Measurements from ENCODE around the gene ZCWPW1.

ZCWPW1 gene, protein sequence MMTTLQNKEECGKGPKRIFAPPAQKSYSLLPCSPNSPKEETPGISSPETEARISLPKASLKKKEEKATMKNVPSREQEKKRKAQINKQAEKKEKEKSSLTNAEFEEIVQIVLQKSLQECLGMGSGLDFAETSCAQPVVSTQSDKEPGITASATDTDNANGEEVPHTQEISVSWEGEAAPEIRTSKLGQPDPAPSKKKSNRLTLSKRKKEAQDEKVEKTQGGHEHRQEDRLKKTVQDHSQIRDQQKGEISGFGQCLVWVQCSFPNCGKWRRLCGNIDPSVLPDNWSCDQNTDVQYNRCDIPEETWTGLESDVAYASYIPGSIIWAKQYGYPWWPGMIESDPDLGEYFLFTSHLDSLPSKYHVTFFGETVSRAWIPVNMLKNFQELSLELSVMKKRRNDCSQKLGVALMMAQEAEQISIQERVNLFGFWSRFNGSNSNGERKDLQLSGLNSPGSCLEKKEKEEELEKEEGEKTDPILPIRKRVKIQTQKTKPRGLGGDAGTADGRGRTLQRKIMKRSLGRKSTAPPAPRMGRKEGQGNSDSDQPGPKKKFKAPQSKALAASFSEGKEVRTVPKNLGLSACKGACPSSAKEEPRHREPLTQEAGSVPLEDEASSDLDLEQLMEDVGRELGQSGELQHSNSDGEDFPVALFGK

DNA sequence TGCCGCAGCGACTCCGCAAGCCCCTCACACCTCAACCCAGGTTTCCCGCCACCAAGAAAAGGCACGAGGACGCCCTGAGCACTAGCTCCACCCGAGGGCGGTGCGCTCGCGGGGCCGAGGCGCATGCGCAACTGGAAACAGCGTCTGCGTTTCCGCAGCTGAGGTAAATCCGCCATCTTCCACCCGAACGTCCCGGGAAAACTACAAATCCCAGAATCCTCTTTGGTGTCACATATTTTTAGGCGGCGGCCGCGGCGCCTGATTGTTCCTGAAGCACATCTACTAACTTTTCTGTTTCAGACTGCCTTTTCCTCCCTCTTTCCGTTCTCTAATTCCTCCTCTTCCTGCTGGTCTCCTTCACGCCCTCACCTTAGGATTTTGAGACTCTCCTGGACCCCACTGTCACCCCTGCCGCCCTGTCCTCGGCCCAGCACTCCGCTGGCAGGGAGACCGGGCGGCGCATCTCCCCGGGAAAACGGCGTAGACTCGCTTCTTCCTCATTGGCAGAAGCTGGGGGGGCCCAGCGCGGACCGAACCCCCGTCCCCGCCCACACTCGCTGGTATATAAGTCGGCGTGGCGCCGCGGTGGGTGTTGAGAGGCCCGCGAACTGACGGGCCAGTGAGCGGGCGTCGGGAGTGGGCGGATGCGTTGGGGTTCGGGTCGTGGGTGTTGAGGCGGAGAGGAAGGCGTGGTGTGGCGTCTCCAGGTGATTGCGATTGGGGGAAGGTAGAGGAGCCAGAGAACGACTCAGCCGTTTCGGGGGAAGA lies at the start of gene ZCWPW1:
Gene ZCWPW1 (minus strand): TSS at position 505 of the 768 bp plus-strand sequence. CDS start 8,054 bp downstream, outside the sequence.
- peak; percentile 95 for DNase-seq

DNA sequence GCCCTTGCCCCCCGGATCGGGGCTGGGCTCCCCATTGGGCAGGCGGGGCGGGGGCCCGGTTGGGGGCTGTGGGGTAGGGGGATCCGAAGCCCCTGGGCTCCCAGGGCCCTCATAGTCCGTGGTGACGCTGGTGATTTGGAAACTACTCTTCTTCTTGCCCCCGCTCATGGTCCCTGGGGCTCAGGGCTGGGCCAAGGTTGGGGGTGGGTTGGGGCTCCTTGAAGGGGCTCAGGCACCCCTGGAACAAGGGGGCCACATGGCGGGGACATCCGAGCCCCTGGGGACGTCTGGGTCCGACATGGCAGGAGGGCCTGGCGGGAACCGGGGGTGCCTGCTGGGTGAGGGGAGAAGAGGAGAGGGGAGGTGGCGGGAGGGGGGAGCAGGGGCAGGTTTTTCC lies 49.4 kb upstream of the ZCWPW1 start:
- DNase-seq = no peak

DNA sequence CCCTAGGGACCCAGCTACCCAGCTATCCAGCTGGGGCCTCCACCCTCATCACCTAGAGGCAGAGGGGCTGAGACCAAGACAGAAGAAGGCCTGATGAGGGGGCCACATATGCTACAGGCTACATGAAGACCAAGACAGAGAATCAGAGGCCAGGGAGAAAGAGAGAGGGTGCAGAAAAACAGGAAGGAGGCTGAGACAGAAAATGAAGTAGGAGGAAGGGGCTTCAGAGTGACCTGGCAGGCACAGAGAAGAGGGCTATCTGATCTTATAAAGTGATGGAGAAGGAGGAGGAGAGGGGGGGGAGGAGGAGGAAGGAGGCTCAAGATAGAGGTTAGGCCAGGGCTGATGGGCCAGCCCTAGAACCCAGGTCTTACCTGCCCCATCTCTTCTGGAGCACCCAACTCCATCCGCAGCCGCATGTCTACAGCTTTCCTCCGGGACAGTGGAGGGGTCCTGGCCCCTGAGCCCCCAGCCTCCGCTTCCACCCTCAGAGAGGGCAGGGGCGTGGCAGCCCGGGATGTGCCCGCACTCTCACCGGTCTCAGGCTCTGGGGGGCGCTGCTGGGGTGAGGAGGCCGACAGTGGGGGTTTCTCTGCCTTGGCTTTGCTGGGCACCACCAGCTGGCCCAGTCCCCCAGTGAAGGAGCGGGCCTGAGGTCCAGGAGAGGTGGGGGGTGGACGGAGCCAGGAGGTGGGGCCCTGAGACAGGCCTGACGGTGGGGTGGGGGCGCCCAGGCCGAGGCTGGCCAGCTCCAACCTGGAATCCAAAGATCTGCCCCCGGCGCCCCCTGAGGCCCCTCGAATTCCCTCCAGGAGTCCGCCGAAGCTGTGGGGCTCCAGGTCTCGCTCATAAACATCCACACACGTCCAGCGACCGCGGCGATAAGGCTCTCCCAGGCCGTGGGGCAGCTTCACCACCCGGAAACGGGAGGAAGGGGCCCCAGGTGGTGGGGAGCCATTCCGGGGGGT lies 48.7 kb upstream of the ZCWPW1 start:
- no peak for DNase-seq

DNA sequence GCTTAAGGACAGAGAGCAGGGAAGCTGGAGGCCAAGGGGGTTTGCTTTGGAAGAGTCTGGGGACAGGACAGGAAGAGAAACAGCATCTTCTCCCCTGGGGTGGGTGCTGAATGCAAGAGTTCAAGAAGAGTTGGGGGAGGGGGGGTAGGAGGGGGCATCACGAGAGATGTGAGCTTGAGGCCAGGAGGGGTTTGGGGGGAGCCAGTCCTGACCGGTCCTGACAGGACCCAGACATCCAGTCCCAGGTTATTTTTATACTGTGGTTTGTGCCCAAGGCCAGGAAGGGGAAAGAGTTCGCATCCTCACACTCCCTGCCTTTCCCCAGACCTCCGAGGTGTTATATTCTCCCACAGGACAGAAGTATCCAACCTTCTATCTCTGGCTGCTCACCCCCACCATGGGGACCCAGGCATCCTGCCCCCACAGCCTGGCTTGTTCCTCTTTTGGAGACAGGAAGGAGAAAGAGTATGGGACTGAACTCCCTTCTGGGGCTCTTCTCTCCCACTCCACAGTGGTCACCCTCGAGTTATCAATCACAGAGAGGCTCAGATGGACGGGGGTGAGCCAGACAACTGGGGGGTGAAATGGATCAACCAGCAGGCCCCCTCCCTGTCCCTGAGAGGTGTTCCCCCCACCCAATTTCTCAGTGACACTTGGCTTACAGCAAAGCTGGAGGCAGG lies 47.7 kb upstream of the ZCWPW1 start:
- DNase-seq = no peak

DNA sequence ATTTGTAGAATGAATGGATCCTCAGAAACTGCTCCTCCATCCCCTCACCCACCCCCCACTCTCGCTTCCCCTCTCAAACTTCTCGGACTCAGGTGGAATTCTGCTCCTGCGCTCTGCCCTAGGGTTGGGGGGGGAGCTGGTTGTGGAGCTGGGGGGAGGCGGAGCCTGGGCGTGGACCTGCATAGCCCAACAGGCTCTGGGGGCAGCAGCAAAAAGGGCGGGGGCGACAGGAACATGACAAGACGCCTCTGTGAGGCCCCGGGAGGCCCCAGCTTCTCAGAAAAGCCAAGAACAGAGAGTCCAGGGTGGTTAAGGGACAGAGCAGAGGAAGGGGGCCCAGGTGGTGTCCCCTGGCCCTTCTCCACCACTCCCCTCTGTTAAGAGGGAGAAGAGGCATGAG lies 47.0 kb upstream of the ZCWPW1 start:
- no peak for DNase-seq

DNA sequence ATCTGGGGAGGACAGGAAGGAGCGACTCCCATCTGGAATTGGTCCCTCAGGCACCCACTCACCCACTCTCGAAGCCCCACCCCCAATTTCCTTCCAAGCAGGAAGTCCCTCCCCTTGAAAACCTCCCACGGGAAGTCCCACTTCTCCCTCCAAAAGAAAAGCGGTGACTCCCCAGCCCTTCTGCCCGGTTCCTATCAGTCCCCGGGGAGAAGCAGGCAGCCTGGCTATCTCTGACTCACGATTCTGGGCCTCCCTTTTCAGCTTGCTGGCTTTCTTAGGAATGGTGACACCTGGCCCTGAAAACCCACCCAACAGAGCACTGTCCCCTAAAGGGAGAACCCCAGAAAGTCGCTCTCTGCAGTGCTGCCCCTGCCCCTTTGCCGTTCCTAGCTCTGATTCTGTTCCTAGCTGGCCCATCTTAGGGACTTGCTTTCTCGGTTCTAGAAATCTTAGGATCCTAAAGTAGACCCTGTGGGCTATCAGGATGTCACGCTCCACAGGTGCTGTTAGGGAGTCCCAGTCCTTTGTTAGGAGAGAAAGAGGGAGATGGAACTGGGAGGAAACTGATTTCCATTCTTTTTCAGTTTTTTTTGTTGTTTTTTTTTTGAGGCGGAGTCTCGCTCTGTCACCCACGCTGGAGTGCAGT lies 44.5 kb upstream of the ZCWPW1 start:
- DNase-seq = no peak

DNA sequence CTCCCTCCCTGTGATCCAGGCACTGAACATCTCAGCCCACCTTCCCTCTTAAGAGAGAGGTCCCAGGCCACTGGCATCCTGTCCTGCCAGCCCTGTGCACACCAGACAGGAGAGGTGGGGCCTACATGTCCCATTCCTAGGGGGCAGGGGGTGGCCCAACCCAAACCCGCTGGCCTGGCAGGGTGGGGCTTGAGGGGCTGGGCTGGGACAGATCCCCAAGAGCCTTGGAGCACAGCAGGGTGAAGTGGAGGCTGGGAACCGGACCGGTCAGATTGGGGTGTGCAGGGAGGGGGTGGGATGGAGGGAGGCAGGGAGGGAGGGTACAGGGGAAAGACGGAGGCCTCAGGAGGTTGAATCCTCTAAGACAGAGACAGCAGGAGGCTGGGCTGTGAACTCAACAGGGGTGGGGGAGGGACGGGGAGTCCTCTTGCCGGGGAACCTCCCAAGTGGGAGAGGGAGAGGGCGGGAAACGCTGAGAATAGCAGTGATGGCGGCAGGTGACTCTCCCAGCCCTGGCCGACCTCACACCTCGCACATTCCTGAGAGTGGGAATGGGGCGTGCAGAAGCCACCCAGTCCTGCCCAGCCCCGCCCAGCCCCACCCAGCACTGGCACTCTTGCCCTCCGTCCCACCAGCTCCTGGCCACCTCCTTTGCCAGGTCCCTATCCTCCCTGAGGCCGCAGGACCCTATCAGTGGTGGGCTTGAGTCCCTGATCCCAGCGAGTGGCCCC lies 43.8 kb upstream of the ZCWPW1 start:
- no peak for DNase-seq

DNA sequence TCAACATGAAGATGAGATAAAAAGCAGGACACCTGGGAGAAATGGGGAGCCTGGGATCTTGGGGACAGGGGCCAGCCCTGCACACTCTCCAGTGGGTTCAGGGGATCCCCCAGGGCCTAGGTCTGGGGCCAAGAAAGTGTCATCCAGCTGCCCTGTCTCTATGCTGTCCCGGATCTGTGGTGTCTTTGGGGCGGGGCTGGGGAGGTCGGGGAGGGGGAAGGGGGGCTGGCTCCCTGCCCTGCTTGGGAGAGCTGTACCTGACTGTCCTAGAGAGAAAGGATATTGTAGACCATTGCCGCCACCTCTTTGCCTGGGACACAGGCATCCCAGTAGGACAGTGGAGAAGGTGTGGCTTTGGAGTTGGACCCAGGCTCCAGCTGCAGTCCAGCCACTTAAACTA lies 42.5 kb upstream of the ZCWPW1 start:
- no peak for DNase-seq

DNA sequence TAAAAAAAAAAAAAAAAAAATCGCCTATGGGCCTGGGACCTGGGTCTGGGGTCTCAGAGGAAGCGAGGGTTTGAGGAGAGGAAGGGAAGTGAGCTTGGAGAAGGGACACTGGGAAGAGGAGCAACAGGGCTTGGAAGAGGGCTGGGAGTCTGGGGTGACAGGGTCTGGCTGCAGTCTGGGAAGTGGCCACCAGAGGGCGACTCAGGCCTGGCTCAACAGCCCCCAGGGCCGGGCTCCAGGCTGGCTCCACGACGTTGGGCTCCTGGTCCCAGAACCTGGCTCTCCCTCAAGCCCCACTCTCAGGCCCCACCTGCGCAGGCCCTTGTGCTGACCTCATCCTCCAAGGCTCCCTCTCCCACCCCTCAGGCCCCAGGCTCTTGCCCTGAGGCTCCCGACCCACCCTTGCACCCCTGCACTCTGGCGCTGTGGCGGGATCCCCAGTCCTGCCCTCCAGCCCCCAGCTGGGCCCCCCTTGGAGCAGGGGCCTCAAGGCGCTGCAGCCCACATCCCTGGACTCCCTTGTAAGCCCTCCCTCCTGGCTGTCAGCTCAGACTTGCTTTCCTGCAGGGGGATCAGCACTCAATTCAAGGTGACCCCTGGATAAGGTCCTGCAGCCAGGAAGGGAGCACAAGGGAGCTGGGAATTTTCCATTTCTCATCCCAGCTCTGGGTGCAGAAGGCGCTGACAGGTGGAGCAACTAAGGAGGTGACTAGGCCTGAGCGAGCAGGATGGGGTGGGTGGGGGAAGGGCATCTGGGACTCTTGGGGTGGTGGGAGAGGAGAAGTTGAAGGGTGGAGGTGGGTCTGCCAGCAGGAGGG lies 40.9 kb upstream of the ZCWPW1 start:
- DNase-seq = peak; percentile 80

DNA sequence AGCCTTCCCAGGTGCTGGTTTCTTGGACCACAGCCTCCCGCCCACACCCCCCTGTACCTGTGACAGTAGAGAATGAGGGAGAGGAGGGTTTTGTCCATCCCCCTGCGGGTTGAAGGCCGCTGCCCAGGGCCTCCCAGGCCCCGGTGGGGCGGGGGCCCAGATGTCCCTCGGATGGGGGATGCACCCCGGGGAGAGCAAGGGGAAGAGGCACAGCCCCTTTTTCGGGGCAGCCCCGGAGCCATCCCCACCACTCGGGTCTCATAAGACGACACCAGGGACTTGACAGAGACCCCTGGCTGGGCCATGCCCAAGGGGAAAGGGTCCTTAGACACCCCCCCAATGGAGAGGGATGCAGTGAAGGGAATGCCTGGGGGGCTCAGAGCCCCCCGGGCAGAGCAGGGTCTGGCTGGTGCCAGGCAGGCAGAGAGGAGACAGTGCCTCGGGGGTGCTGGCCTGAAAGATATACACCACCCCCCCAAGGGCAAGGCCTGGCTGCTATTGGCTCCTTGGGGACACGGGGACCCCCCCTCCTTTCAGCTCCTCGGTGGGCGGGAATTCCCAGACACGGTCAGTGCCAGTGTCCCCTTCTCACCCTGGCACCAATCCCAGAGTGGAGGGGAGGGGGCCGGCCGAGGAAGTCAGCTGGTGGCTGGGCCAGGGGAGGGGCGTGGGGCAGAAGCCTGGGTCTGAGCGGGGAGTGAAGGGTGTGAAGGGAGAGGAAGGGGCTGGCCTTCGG lies 39.3 kb upstream of the ZCWPW1 start:
- no peak for DNase-seq

DNA sequence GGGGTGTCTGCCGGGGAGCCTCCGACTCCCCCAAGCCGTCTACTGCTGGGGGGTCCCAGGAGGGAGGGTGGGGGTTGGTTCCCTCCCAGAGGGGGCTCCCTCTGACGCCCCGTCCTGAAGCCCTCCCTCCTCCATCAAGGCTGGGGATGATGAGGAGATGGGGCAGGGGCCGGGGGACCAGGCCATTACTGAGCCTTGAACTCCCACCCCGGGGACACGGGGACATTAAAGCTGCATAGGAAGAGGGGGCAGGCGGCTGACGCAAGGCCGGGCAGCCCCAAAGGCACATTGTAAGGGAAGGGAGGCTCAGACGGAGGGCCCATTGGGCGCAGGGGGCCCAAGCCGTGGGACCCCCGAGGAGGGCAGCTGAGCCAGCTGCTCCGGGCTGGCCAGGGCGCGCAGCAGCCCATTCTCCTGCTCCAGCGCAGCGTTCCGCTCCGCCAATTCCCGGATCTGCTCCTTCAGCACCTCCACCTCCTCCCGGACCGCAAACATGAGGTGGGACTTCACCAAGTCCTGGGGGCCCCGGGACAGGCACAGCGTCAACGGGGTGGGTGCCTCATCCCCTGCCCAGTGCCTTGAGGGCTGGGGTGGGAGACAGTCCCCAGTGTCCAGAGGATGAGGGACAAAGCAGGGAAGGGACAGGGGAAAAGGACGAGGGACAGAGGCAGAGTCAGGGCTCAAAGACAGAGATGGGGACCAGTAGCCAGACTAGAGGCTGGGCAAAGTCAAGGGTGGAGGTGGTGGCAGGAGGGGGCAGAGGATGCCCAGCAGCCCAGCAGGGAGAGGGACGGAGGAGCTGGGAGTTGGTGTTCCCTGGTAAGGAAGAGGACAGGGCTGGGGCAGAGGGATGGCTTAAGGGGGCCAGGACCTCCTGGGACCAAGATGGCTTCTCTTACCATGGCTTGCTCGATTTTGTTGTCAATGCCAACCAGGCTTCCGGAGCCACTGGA lies 38.4 kb upstream of the ZCWPW1 start:
- DNase-seq = no peak

DNA sequence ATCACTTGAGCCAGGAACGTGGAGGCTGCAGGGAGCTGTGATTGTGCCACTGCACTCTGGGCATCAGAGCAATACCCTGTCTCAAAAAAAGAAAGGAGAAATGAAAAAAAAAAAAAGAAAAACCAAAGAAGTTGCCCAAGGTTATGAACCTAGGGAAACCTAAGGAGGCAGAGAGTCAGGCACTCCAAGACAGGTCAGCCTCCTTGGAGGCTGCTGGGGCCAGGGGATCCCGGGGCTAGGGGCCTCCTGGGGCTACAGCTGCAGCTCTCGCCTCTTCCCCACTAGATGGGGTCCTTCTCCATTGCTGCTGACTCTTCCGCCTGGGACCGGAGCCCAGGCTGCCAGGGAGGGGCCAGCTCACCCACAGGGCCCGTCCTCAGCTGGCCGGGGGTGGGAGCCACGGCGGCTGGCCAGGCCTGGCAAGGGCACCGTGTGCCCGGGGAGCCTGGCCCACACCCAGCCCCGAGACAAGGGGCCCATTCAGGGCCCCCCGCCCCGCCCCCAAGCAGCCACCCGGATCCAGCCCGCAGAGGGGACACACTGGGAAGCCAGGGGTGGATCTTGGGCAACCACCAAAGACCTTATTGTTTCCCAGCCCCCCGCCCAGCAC lies 37.3 kb upstream of the ZCWPW1 start:
- DNase-seq = peak; percentile 71

DNA sequence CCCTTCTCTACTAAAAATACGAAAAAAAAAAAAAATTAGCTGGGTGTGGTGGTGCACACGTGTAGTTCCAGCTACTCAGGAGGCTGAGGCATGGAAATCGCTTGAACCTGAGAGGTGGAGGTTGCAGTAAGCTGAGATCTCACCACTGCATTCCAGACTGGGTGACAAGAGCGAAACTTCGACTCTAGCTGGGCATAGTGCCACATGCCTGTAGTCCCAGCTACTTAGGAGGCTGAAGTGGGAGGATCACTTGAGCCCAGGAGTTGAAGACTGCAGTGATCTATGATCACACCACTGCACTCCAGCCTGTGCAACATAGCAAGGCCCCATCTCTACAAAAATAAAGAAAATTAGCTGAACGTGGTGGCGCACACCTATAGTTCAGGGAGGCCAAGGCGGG lies 36.8 kb upstream of the ZCWPW1 start:
- DNase-seq = no peak

DNA sequence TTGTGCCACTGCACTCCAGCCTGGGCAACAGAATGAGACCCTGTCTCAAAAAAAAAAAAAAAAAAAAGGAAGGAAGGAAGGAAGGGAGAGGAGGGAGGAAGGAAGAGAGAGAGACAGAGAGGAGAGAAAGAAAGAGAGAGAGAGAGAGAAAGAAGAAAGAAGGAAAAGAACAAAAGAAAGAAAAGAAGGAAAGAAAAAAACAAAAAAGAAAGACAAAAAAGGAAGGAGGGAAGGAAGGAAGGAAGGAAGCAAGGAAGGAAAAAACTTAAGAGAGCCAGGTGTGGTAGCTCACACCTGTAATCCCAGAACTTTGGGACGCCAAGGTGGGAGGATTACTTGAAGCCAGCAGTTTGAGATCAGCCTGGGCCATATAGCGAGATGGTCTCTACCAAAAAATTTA lies 36.3 kb upstream of the ZCWPW1 start:
- DNase-seq = no peak

DNA sequence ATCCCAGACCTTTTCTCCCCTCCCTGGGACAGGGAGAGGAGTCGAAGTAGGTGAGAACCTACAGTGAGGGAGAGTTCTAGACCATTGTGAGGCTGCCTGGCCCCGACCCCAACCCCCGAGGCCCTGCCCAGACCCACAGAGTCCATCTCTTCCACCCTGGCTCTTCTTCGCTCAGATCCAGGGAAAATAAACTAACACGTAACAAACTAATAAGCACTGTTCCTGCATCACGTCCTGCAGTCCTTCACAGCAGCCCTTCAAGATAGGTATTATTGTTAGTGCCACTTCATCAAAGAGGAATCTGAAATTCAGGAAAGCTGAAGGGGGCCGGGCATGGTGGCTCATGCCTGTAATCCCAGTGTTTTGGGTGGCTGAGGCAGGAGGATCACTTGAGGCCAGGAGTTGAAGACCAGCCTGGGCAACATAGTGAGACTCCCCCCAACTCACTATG lies 35.7 kb upstream of the ZCWPW1 start, which contains the start of gene SPACDR:
Gene SPACDR (minus strand): TSS at position 51 of the 451 bp plus-strand sequence. CDS start 235 bp downstream, outside the sequence.
- DNase-seq = no peak

DNA sequence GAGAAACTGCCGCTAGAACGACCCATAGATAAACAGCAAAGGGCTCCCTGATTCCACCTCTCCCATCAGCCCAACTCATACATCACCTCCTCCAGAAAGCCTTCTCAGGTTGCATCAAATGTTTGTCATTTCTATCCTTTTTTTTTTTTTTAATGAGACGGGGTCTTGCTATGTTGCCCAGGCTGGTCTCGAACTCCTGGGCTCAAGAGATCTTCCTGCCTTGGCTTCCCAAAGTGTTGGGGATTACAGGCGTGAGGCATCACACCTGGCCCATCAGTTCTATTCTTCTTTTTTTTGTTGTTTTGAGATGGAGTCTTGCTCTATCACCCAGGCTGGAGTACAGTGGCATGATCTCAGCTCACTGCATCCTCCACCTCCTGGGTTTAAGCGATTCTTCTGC lies 28.5 kb upstream of the ZCWPW1 start:
- no peak for DNase-seq

DNA sequence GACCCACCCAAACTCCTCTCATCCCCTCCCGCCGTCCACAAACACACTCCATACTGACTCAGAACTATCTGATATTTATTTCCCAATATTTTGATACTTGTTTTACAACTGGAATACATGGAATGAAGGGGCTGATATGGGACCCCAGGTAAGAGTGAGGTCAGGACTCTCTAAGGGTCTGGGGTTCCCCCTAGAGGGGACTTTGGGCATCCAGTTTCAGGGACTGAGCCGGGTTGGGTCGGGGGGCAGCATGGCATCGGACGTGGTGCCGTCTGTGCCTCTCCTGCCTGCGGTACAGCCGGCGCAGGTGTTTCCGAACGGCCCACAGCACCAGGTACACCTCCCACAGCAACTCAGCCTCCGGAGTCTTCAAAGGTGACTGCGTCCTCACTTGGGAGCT lies 28.1 kb upstream of the ZCWPW1 start:
- DNase-seq = no peak

All from COR-L47 (cell line).